Measurements from ENCODE around the gene SP100.
"Not testable (repeated sequence)": the region's sequence is repeated elsewhere in the genome, so short reads cannot be mapped to it uniquely, and the experiment has no call there.

SP100 gene

GRCh38 chr2:230471074-230471473 is 55.1 kb downstream of the SP100 start:
- DNase-seq, result no peak

GRCh38 chr2:230472621-230473018 is 56.6 kb downstream of the SP100 start:
- DNase-seq, result no peak

GRCh38 chr2:230473378-230473777 is 57.4 kb downstream of the SP100 start:
- DNase-seq, result no peak

GRCh38 chr2:230475143-230475542 is 59.1 kb downstream of the SP100 start:
- no peak for DNase-seq

GRCh38 chr2:230485801-230486341 is 69.9 kb downstream of the SP100 start:
- DNase-seq, result no peak

- DNase-seq, result not testable (repeated sequence)
These were observed 75.2 kb downstream of the SP100 start for GRCh38 chr2:230491219-230491618.

- no peak for DNase-seq
These were observed 76.1 kb downstream of the SP100 start for GRCh38 chr2:230492107-230492506.

- no peak for DNase-seq
These were observed 79.0 kb downstream of the SP100 start for GRCh38 chr2:230494980-230495379.

- no peak for DNase-seq
These were observed 80.9 kb downstream of the SP100 start for GRCh38 chr2:230496891-230497290.

- no peak for DNase-seq
These were observed 82.6 kb downstream of the SP100 start for GRCh38 chr2:230498506-230499107.

GRCh38 chr2:230502593-230502992 is 86.6 kb downstream of the SP100 start:
- no peak for DNase-seq

GRCh38 chr2:230503798-230504197 is 87.8 kb downstream of the SP100 start:
- DNase-seq, result no peak

- no peak for DNase-seq
These were observed 89.2 kb downstream of the SP100 start for GRCh38 chr2:230505162-230505561.

GRCh38 chr2:230512955-230513748 is 97.2 kb downstream of the SP100 start:
- no peak for DNase-seq

GRCh38 chr2:230520061-230520874 is 104.3 kb downstream of the SP100 start:
- DNase-seq, result no peak

GRCh38 chr2:230520875-230521155 is 104.8 kb downstream of the SP100 start:
- no peak for DNase-seq

- no peak for DNase-seq
These were observed 105.4 kb downstream of the SP100 start for GRCh38 chr2:230521386-230521785.

GRCh38 chr2:230525682-230526081 is 109.7 kb downstream of the SP100 start:
- DNase-seq, result no peak

- DNase-seq, result no peak
These were observed 121.6 kb downstream of the SP100 start for GRCh38 chr2:230537531-230537976.

GRCh38 chr2:230540332-230540731 is 124.3 kb downstream of the SP100 start:
- DNase-seq, result no peak

GRCh38 chr2:230541934-230542380 is 126.0 kb downstream of the SP100 start:
- no peak for DNase-seq

- DNase-seq, result no peak
These were observed 126.8 kb downstream of the SP100 start for GRCh38 chr2:230542751-230543150.

GRCh38 chr2:230552181-230552580 is 136.2 kb downstream of the SP100 start:
- DNase-seq, result no peak

GRCh38 chr2:230557065-230557464 is 141.1 kb downstream of the SP100 start:
- no peak for DNase-seq
